SW480 (cell line): ENCODE measurements around the gene GRB10.
"Not testable (repeated sequence)": the region's sequence is repeated elsewhere in the genome, so short reads cannot be mapped to it uniquely, and the experiment has no call there.

Experiments
- DNase-seq: peaks from one replicate; pipeline ENCODE4 v3.0.0-alpha.2; 2016; ENCODE audit warnings: low spot score

The GRB10 gene

GRCh38 chr7:50580057-50580456, 202.6 kb downstream of the GRB10 start:
- no peak for DNase-seq

GRCh38 chr7:50578105-50578504, 204.6 kb downstream of the GRB10 start:
- DNase-seq, result not testable (repeated sequence)

GRCh38 chr7:50577569-50577968, 205.1 kb downstream of the GRB10 start:
- no peak for DNase-seq

GRCh38 chr7:50576388-50576787, 206.3 kb downstream of the GRB10 start:
- DNase-seq, result not testable (repeated sequence)

- DNase-seq, result no peak
Measured at GRCh38 chr7:50567715-50568261, 214.9 kb downstream of the GRB10 start.

GRCh38 chr7:50565977-50566376, 216.7 kb downstream of the GRB10 start:
- DNase-seq, result no peak

- no peak for DNase-seq
Measured at GRCh38 chr7:50565559-50565916, 217.2 kb downstream of the GRB10 start.

- no peak for DNase-seq
Measured at GRCh38 chr7:50564640-50565558, 217.8 kb downstream of the GRB10 start, which contains the start of gene DDC. Gene DDC (minus strand): TSS chr7:50565405. CDS start chr7:50544085, 21,320 bp downstream.

GRCh38 chr7:50564171-50564570, 218.5 kb downstream of the GRB10 start:
- DNase-seq, result no peak

- DNase-seq, result no peak
Measured at GRCh38 chr7:50562136-50562535, 220.6 kb downstream of the GRB10 start.

- no peak for DNase-seq
Measured at GRCh38 chr7:50560865-50561351, 221.8 kb downstream of the GRB10 start.

- no peak for DNase-seq
Measured at GRCh38 chr7:50559881-50560280, 222.8 kb downstream of the GRB10 start.

GRCh38 chr7:50558294-50559053, 224.2 kb downstream of the GRB10 start:
- no peak for DNase-seq

GRCh38 chr7:50557099-50557498, 225.6 kb downstream of the GRB10 start:
- no peak for DNase-seq

- DNase-seq, result no peak
Measured at GRCh38 chr7:50556247-50556991, 226.3 kb downstream of the GRB10 start.

GRCh38 chr7:50555594-50556140, 227.0 kb downstream of the GRB10 start:
- DNase-seq, result no peak

- DNase-seq, result no peak
Measured at GRCh38 chr7:50554431-50555322, 228.0 kb downstream of the GRB10 start.

- DNase-seq, result no peak
Measured at GRCh38 chr7:50553973-50554372, 228.7 kb downstream of the GRB10 start.

- peak; percentile 26 for DNase-seq
Measured at GRCh38 chr7:50552921-50553320, 229.8 kb downstream of the GRB10 start.

- no peak for DNase-seq
Measured at GRCh38 chr7:50552139-50552538, 230.6 kb downstream of the GRB10 start.
